B cell (primary cell): ENCODE data around the gene ZNF362. TPM values are rescaled to one million over a fixed set of nuclear protein-coding genes. Genes with fewer than 3 reads are reported as not detected.

ENCODE experiments used
- ATAC-seq: fragments of 200-7000 bp; cut with Tn5 transposase; one replicate; pipeline ENCODE4 v1.10.0; 2021; ENCODE audit warnings: low read depth, mild to moderate bottlenecking, moderate number of reproducible peaks, moderate library complexity
- CTCF ChIA-PET: fragments of 350-600 bp; sonication (Branson Sonifier 250); formaldehyde crosslinking; loops from one replicate; lab custom pipeline; 2021; ENCODE audit warnings: antibody characterized with exemption, inconsistent platforms; lab: Charles Lee
- POLR2A ChIA-PET: fragments of 350-600 bp; sonication (Branson Sonifier 250); formaldehyde crosslinking; loops from one replicate; lab custom pipeline; 2021; ENCODE audit warnings: antibody characterized with exemption; lab: Charles Lee
- DNase-seq: peaks from one replicate; pipeline ENCODE4 v3.0.0; 2013
- H2AFZ ChIP-seq: 2 replicates; pipeline ENCODE4 v1.6.1; 2012; ENCODE audit warnings: mild to moderate bottlenecking, low read depth, low read length; ENCODE audit not compliant: insufficient read depth, poor library complexity, severe bottlenecking
- H3K27ac ChIP-seq, 2 donors: 1 replicate in 1 of 2; 2 replicates in 1 of 2; pipeline ENCODE4 v1.5.1; 2012 to 2013; ENCODE audit warnings: low read length in 2 of 2, mild to moderate bottlenecking in 2 of 2, moderate library complexity in 1 of 2
- H3K27me3 ChIP-seq, 4 experiments: fragments of 200-600 bp in 1 of 4; sonication (generic) in 1 of 4; replicated peaks in 1 of 4; 1 replicate in 2 of 4; 2 replicates in 2 of 4; pipeline versions ENCODE4 v1.6.1 to v1.7.0; 2013 to 2016; ENCODE audit warnings: low read length in 3 of 4, mild to moderate bottlenecking in 2 of 4, mixed read lengths in 1 of 4, moderate library complexity in 1 of 4; ENCODE audit not compliant: insufficient read depth in 4 of 4, control insufficient read depth in 3 of 4; ENCODE audit errors: control extremely low read depth in 1 of 4
- H3K36me3 ChIP-seq, 2 experiments: replicated peaks in 1 of 2; 1 replicate in 1 of 2; 2 replicates in 1 of 2; pipeline versions ENCODE4 v1.6.1 to v1.7.1; 2013; ENCODE audit warnings: low read length in 1 of 2; ENCODE audit not compliant: insufficient read depth in 2 of 2, control insufficient read depth in 1 of 2; ENCODE audit errors: control extremely low read depth in 1 of 2, extremely low read depth in 1 of 2
- H3K4me1 ChIP-seq, 2 donors: fragments of 200-600 bp in 1 of 2; sonication (generic) in 1 of 2; 1 replicate in 1 of 2; 2 replicates in 1 of 2; pipeline versions ENCODE4 v1.5.1 to v1.6.1; 2013 to 2017; ENCODE audit warnings: low read length in 2 of 2; ENCODE audit not compliant: control insufficient read depth in 2 of 2, insufficient read depth in 2 of 2
- H3K4me2 ChIP-seq: replicated peaks from 2 replicates; pipeline ENCODE3; 2012; ENCODE audit warnings: mild to moderate bottlenecking, low read depth, low read length; ENCODE audit not compliant: poor library complexity, severe bottlenecking
- H3K4me3 ChIP-seq, 5 experiments: fragments of 200-600 bp in 1 of 5; sonication (generic) in 1 of 5; 1 replicate in 3 of 5; 2 replicates in 2 of 5; pipeline versions ENCODE4 v1.5.1 to v1.7.0; 2011 to 2016; ENCODE audit warnings: low read length in 4 of 5, mild to moderate bottlenecking in 4 of 5, low read depth in 2 of 5, control low read depth in 1 of 5, moderate library complexity in 1 of 5; ENCODE audit not compliant: insufficient read depth in 1 of 5; ENCODE audit errors: control extremely low read depth in 1 of 5, extremely low read depth in 1 of 5
- H3K79me2 ChIP-seq: fragments of 200-600 bp; sonication (generic); one replicate; pipeline ENCODE4 v1.6.0; 2016; ENCODE audit warnings: low read length; ENCODE audit not compliant: control insufficient read depth, insufficient read depth
- H3K9ac ChIP-seq: fragments of 200-600 bp; sonication (generic); 2 replicates; pipeline ENCODE4 v1.6.1; 2017; ENCODE audit warnings: mild to moderate bottlenecking, low read length, moderate library complexity
- H3K9me3 ChIP-seq, 3 donors: one replicate each; pipeline versions ENCODE4 v1.6.1 to v1.7.1; 2013; ENCODE audit warnings: low read length in 2 of 3; ENCODE audit not compliant: control insufficient read depth in 2 of 3, insufficient read depth in 1 of 3; ENCODE audit errors: control extremely low read depth in 1 of 3
- H4K20me1 ChIP-seq: 2 replicates; pipeline ENCODE4 v1.6.0; 2012; ENCODE audit warnings: mild to moderate bottlenecking, low read length; ENCODE audit not compliant: insufficient read depth, control insufficient read depth, poor library complexity, severe bottlenecking
- H3K27ac Mint-ChIP-seq: one replicate; pipeline ENCODE4 v1.8.0; 2021; ENCODE audit warnings: mixed read lengths
- H3K27me3 Mint-ChIP-seq: one replicate; pipeline ENCODE4 v1.8.0; 2021; ENCODE audit warnings: mixed read lengths
- H3K4me1 Mint-ChIP-seq: one replicate; pipeline ENCODE4 v1.8.0; 2021; ENCODE audit warnings: mixed read lengths
- H3K4me3 Mint-ChIP-seq: one replicate; pipeline ENCODE4 v1.8.0; 2021; ENCODE audit warnings: mixed read lengths
- H3K9me3 Mint-ChIP-seq: one replicate; pipeline ENCODE4 v1.8.0; 2022; ENCODE audit warnings: mixed read lengths; ENCODE audit not compliant: insufficient read depth
- CTCF ChIP-seq: fragments of 200-600 bp; IDR thresholded peaks from one replicate; pipeline ENCODE4 v1.8.0; 2022; ENCODE audit warnings: antibody characterized with exemption, mild to moderate bottlenecking
- EZH2 ChIP-seq: IDR thresholded peaks from 2 replicates; pipeline ENCODE4 v1.6.1; 2012; ENCODE audit warnings: borderline replicate concordance, low read depth, mild to moderate bottlenecking, moderate library complexity, low read length; ENCODE audit not compliant: insufficient read depth, poor library complexity, severe bottlenecking
- WGBS: methylation state at CpG from one replicate; pipeline ENCODE4 v1.1.5; 2013; ENCODE audit warnings: missing lambda C conversion rate; ENCODE audit not compliant: insufficient coverage; 5-methylcytosine and 5-hydroxymethylcytosine counted together
- intact Hi-C: fragments of 100-400 bp; cut with micrococcal nuclease; formaldehyde crosslinking; loops from one replicate; pipeline ENCODE4 v1.10.0; 2022
- polyA plus RNA-seq: library from polyadenylated mRNA; depleted of rRNA; stranded (reverse); fragments of >200 nt; gene quantifications from 2 replicates; pipeline ENCODE4 v1.2.3, GENCODE V29; 2012
- total RNA-seq, 2 donors: library from RNA; stranded (reverse); fragments of 120-200 nt in 1 of 2; gene quantifications; 1 replicate in 1 of 2; 2 replicates in 1 of 2; pipeline versions ENCODE4 v1.2.3 to v1.2.4, GENCODE V29; 2013 to 2022

Gene ZNF362
- total and polyA plus RNA-seq, 2 donors (not counting 1 experiment from before 2014, with no cell fraction given) = 14.0 to 20.4 TPM

- H3K27ac Mint-ChIP-seq = no peak overlapping the region
- Histone ChIP-seq H3K36me3 (peaks cover 8 to 90% of the 10 kb centered on the region in 2 experiments), H3K4me3 (no peak overlapping the region), H3K9ac (no peak overlapping the region), H3K4me2 (no peak overlapping the region), H4K20me1 (peaks cover 17% of the 10 kb centered on the region), H3K9me3 (no peaks in the 10 kb centered on the region), H3K79me2 (no peaks in the 10 kb centered on the region), H3K27ac (no peak overlapping the region), H3K4me1 (peaks cover 0 to 7% of the 10 kb centered on the region in 2 donors), H2AFZ (no peak overlapping the region), H3K27me3 (no peaks in the 10 kb centered on the region)
- intact Hi-C loops = no loop called here
- peaks cover 2% of the 10 kb centered on the region for H3K4me1 Mint-ChIP-seq
- no peak for DNase-seq
- ChIA-PET POLR2A (no interaction called here), CTCF (no interaction called here)
- H3K9me3 Mint-ChIP-seq = no peaks in the 10 kb centered on the region
- ATAC-seq = no peak
- H3K4me3 Mint-ChIP-seq = no peak overlapping the region
- WGBS = 89% methylated on average over 6 of the region's 9 CpGs
- TF ChIP-seq EZH2 (no peak), CTCF (no peak)
- no peaks in the 10 kb centered on the region for H3K27me3 Mint-ChIP-seq
Observed at GRCh38 chr1:33327587-33328325, 71.5 kb downstream of the ZNF362 start.

GRCh38 chr1:33328817-33329216 is 72.5 kb downstream of the ZNF362 start:
- over 99% methylated on average over 12 of the region's 12 CpGs for WGBS
- H3K4me1 ChIP-seq = peaks cover 0 to 7% of the 10 kb centered on the region in 2 donors
- Mint-ChIP-seq H3K27me3 (no peaks in the 10 kb centered on the region), H3K4me1 (peaks cover 2% of the 10 kb centered on the region), H3K4me3 (no peak overlapping the region), H3K9me3 (no peaks in the 10 kb centered on the region), H3K27ac (no peak overlapping the region)
- TF ChIP-seq CTCF = no peak
- TF ChIP-seq EZH2 = no peak
- peaks cover 8 to 95% of the 10 kb centered on the region in 2 experiments for H3K36me3 ChIP-seq
- no peaks in the 10 kb centered on the region for H3K9me3 ChIP-seq
- H3K27me3 ChIP-seq = no peaks in the 10 kb centered on the region
- no peak overlapping the region for H2AFZ ChIP-seq
- no peak overlapping the region for H3K4me2 ChIP-seq
- ChIA-PET CTCF (no interaction called here), POLR2A (no interaction called here)
- intact Hi-C loops = no loop called here
- H4K20me1 ChIP-seq = peaks cover 26% of the 10 kb centered on the region
- ATAC-seq (no peak), DNase-seq (no peak)
- H3K27ac ChIP-seq = no peak overlapping the region
- no peaks in the 10 kb centered on the region for H3K79me2 ChIP-seq
- H3K4me3 ChIP-seq = no peak overlapping the region
- no peak overlapping the region for H3K9ac ChIP-seq
